Activated CD4-positive, alpha-beta T cell treated with anti-CD3 and anti-CD28 coated beads for 4 hours (primary cell): ENCODE results near the gene OR5H6.
"Not testable (repeated sequence)": the region's sequence is repeated elsewhere in the genome, so short reads cannot be mapped to it uniquely, and the experiment has no call there.

Source experiments
- DNase-seq, 2 donors: peaks; one replicate each; pipeline ENCODE4 v3.0.0-alpha.2; 2020

The OR5H6 gene

GRCh38 chr3:98263944-98264343 lies at the start of gene OR5H6:
OR5H6 (plus strand) TSS chr3:98264244; CDS start chr3:98264333, 89 bp downstream.
- no peak for DNase-seq

- no peak for DNase-seq
Measured at GRCh38 chr3:98215051-98215450, 49.0 kb upstream of the OR5H6 start.

GRCh38 chr3:98223907-98224672 lies 40.0 kb upstream of the OR5H6 start:
- DNase-seq = no peak

- DNase-seq = no peak
Measured at GRCh38 chr3:98232489-98232888, 31.6 kb upstream of the OR5H6 start.

GRCh38 chr3:98233468-98233867 lies 30.6 kb upstream of the OR5H6 start:
- no peak for DNase-seq

GRCh38 chr3:98240131-98240530 lies 23.9 kb upstream of the OR5H6 start:
- DNase-seq = no peak

- DNase-seq = no peak
Measured at GRCh38 chr3:98242155-98242554, 21.9 kb upstream of the OR5H6 start.

GRCh38 chr3:98243843-98244242 lies 20.2 kb upstream of the OR5H6 start:
- DNase-seq = no peak

GRCh38 chr3:98246142-98246541 lies 17.9 kb upstream of the OR5H6 start:
- no peak for DNase-seq

GRCh38 chr3:98256026-98256425 lies 8.0 kb upstream of the OR5H6 start:
- DNase-seq = not testable (repeated sequence)

- no peak for DNase-seq
Measured at GRCh38 chr3:98259707-98260106, 4.3 kb upstream of the OR5H6 start.

- no peak for DNase-seq
Measured at GRCh38 chr3:98262046-98262445, 2.0 kb upstream of the OR5H6 start.

- no peak for DNase-seq
Measured at GRCh38 chr3:98269846-98270245, 5.8 kb downstream of the OR5H6 start.

- DNase-seq = no peak
Measured at GRCh38 chr3:98272126-98272525, 8.1 kb downstream of the OR5H6 start.

GRCh38 chr3:98274914-98275313 lies 10.9 kb downstream of the OR5H6 start:
- DNase-seq = no peak

GRCh38 chr3:98282205-98282604 lies 18.2 kb downstream of the OR5H6 start, which contains the start of gene OR5H2:
OR5H2 (plus strand) TSS chr3:98282505; CDS start chr3:98282903, 398 bp downstream.
- no peak for DNase-seq

- DNase-seq = no peak
Measured at GRCh38 chr3:98290916-98291315, 26.9 kb downstream of the OR5H6 start.

GRCh38 chr3:98291332-98291957 lies 27.4 kb downstream of the OR5H6 start:
- no peak for DNase-seq
